ENCODE measurements around the gene TXLNG. TPM values are rescaled to one million over a fixed set of nuclear protein-coding genes. Genes with fewer than 3 reads are reported as not detected.
A peak's percentile ranks its signal among the peaks of the same experiment; 100 is the strongest.

The TXLNG gene
- total and polyA plus RNA-seq, 2 donors (not counting 3 experiments of a cell fraction or from before 2014, with no cell fraction given): 6.8 to 7.6 TPM

- FAIRE-seq: peak; percentile 59
These were observed 39.9 kb downstream of the TXLNG start for GRCh38 chrX:16826207-16826606.

GRCh38 chrX:16827225-16827624, 41.0 kb downstream of the TXLNG start:
- Histone ChIP-seq H4K20me1 (replicated peaks; ENCODE audit: control insufficient read depth, extremely low read depth, insufficient read depth, low read length) (no peaks in the 10 kb centered on the region), H3K9ac (replicated peaks; ENCODE audit: extremely low read depth, insufficient read depth, low read length) (peak overlapping the region; percentile 37), H3K79me2 (ENCODE audit: control insufficient read depth, insufficient read depth, low read length) (no peaks in the 10 kb centered on the region), H3K4me2 (ENCODE audit: insufficient read depth, low read length) (peak overlapping the region; percentile 39), H3K4me1 (ENCODE audit: control insufficient read depth, extremely low read depth, insufficient read depth, low read length) (peaks cover 37% of the 10 kb centered on the region), H3K9me1 (replicated peaks; ENCODE audit: control insufficient read depth, extremely low read depth, insufficient read depth, low read length) (no peaks in the 10 kb centered on the region), H3K9me3 (replicated peaks; ENCODE audit: control insufficient read depth, insufficient read depth, low read length) (no peaks in the 10 kb centered on the region), H3K27me3 (ENCODE audit: control insufficient read depth in 2 of 2, insufficient read depth in 2 of 2, low read length in 2 of 2) (no peaks in the 10 kb centered on the region), H3K4me3 (replicated peaks in 1 of 3; ENCODE audit: insufficient read depth in 1 of 3, low read depth in 1 of 3, low read length in 3 of 3) (no peak overlapping the region), H2AFZ (ENCODE audit: low read depth, low read length) (no peak overlapping the region), H3K36me3 (ENCODE audit: control insufficient read depth in 2 of 2, extremely low read depth in 1 of 2, insufficient read depth in 2 of 2, low read length in 2 of 2) (no peaks in the 10 kb centered on the region), H3K27ac (ENCODE audit: insufficient read depth, low read depth, low read length) (peak overlapping the region; percentile 74)
- dilution Hi-C loops (cut with MboI; ENCODE audit: extremely low pct_ligation_motif_present, low sequenced_read_pairs) (no loop called here), intact Hi-C loops (cut with micrococcal nuclease) (loop anchor here (2.0 to 10.0 kb wide), 5 partner anchors 44 to 768 kb away; partner anchors contain the start of genes RBBP7 and REPS2)
- DNase-seq (ENCODE audit: low read depth, low spot score) (peak; percentile 22), FAIRE-seq (peak; percentile 35)
- TF ChIP-seq EZH2 (IDR thresholded peaks at IDR 0.05; ENCODE audit: borderline replicate concordance, low read depth, low read length, severe bottlenecking) (no peak), GATA2 (IDR thresholded peaks at IDR 0.05; ENCODE audit: insufficient read depth, insufficient read length, low read depth, low read length) (no peak), POLR2AphosphoS5 (IDR thresholded peaks at IDR 0.05; ENCODE audit: insufficient read depth, low read depth, low read length) (no peak), JUN (IDR thresholded peaks at IDR 0.05; ENCODE audit: borderline replicate concordance, insufficient read depth, insufficient read length, low read depth) (no peak), MYC (IDR thresholded peaks at IDR 0.05; ENCODE audit: low read depth, low read length) (no peak), POLR2A (IDR thresholded peaks at IDR 0.05; ENCODE audit: low read depth, low read length) (no peak), FOS (IDR thresholded peaks at IDR 0.05; ENCODE audit: borderline replicate concordance, insufficient read depth, low read length) (no peak)
- TF ChIP-seq, protein P1, sequence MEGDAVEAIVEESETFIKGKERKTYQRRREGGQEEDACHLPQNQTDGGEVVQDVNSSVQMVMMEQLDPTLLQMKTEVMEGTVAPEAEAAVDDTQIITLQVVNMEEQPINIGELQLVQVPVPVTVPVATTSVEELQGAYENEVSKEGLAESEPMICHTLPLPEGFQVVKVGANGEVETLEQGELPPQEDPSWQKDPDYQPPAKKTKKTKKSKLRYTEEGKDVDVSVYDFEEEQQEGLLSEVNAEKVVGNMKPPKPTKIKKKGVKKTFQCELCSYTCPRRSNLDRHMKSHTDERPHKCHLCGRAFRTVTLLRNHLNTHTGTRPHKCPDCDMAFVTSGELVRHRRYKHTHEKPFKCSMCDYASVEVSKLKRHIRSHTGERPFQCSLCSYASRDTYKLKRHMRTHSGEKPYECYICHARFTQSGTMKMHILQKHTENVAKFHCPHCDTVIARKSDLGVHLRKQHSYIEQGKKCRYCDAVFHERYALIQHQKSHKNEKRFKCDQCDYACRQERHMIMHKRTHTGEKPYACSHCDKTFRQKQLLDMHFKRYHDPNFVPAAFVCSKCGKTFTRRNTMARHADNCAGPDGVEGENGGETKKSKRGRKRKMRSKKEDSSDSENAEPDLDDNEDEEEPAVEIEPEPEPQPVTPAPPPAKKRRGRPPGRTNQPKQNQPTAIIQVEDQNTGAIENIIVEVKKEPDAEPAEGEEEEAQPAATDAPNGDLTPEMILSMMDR (IDR thresholded peaks at IDR 0.05; ENCODE audit: extremely low read depth in 1 of 2, insufficient read depth in 1 of 2, low read depth in 1 of 2, low read length in 2 of 2): no peak
- TF ChIP-seq, protein P2, sequence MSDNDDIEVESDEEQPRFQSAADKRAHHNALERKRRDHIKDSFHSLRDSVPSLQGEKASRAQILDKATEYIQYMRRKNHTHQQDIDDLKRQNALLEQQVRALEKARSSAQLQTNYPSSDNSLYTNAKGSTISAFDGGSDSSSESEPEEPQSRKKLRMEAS (IDR thresholded peaks at IDR 0.05; ENCODE audit: insufficient read depth, insufficient read length): no peak
- no TSS peak for BruUV-seq (replicated peaks)
- CTCF ChIA-PET: interaction anchor here (1.2 to 7.9 kb wide), 11 partner anchors 8 to 765 kb away, joined by 5 to 133 read pairs (median 8); no protein-coding TSS in a partner anchor
- POLR2A ChIA-PET: no interaction called here

More at GRCh38 chrX:16826207-16826606, 39.9 kb downstream of the TXLNG start:
- Histone ChIP-seq H3K4me3 (replicated peaks in 1 of 3; ENCODE audit: insufficient read depth in 1 of 3, low read depth in 1 of 3, low read length in 3 of 3) (no peak overlapping the region), H3K9me1 (replicated peaks; ENCODE audit: control insufficient read depth, extremely low read depth, insufficient read depth, low read length) (no peaks in the 10 kb centered on the region), H3K9ac (replicated peaks; ENCODE audit: extremely low read depth, insufficient read depth, low read length) (no peak overlapping the region), H2AFZ (ENCODE audit: low read depth, low read length) (no peak overlapping the region), H3K36me3 (ENCODE audit: control insufficient read depth in 2 of 2, extremely low read depth in 1 of 2, insufficient read depth in 2 of 2, low read length in 2 of 2) (no peaks in the 10 kb centered on the region), H3K79me2 (ENCODE audit: control insufficient read depth, insufficient read depth, low read length) (no peaks in the 10 kb centered on the region), H3K4me1 (ENCODE audit: control insufficient read depth, extremely low read depth, insufficient read depth, low read length) (peaks cover 38% of the 10 kb centered on the region), H3K4me2 (ENCODE audit: insufficient read depth, low read length) (no peak overlapping the region), H3K27ac (ENCODE audit: insufficient read depth, low read depth, low read length) (peak overlapping the region; percentile 25), H3K27me3 (ENCODE audit: control insufficient read depth in 2 of 2, insufficient read depth in 2 of 2, low read length in 2 of 2) (no peaks in the 10 kb centered on the region), H4K20me1 (replicated peaks; ENCODE audit: control insufficient read depth, extremely low read depth, insufficient read depth, low read length) (no peaks in the 10 kb centered on the region), H3K9me3 (replicated peaks; ENCODE audit: control insufficient read depth, insufficient read depth, low read length) (no peaks in the 10 kb centered on the region)
- TF ChIP-seq FOS (IDR thresholded peaks at IDR 0.05; ENCODE audit: borderline replicate concordance, insufficient read depth, low read length): no peak
- TF ChIP-seq, protein P1 (IDR thresholded peaks at IDR 0.05; ENCODE audit: extremely low read depth in 1 of 2, insufficient read depth in 1 of 2, low read depth in 1 of 2, low read length in 2 of 2): peak; percentile 12 to 27
- CTCF ChIA-PET: interaction anchor here (0.5 to 7.9 kb wide), 20 partner anchors 9 to 766 kb away, joined by 3 to 133 read pairs (median 7); no protein-coding TSS in a partner anchor
- peak; percentile 50 for DNase-seq (ENCODE audit: low read depth, low spot score)
- POLR2A ChIA-PET: no interaction called here
- intact Hi-C loops (cut with micrococcal nuclease) (loop anchor here (1.0 to 10.0 kb wide), 8 partner anchors 45 to 769 kb away; partner anchors contain the start of genes RBBP7 and REPS2), dilution Hi-C loops (cut with MboI; ENCODE audit: extremely low pct_ligation_motif_present, low sequenced_read_pairs) (no loop called here)
- no TSS peak for BruUV-seq (replicated peaks)

Measured in endothelial cell of umbilical vein (primary cell).